K562 (cell line): ENCODE data around the gene SVEP1. TPM values are rescaled to one million over a fixed set of nuclear protein-coding genes. Genes with fewer than 3 reads are reported as not detected.

Experiments used
- ATAC-seq: fragments of 200-7000 bp; cut with Tn5 transposase; 3 replicates; pipeline ENCODE4 v1.9.1; 2020; ENCODE audit warnings: moderate library complexity
- BruUV-seq: library from RNA; stranded (reverse); fragments of 400-500 nt; replicated peaks from 2 replicates; lab custom pipeline; 2021; lab: Mats Ljungman, UMichigan
- CTCF ChIA-PET: fragments of 300-600 bp; formaldehyde crosslinking; extraction: SDS; loops from one replicate; lab custom pipeline; 2021; ENCODE audit warnings: low intra/inter-chr PET ratio; lab: Yijun Ruan, JAX
- POLR2A ChIA-PET: fragments of 300-600, 350-650 bp; sonication (Branson Sonifier 250); formaldehyde crosslinking; extraction: SDS; loops from one replicate; lab custom pipeline; 2021; ENCODE audit warnings: antibody characterized with exemption, inconsistent platforms; lab: Yijun Ruan, JAX
- DNase-seq, 4 experiments: peaks; one replicate each; pipeline versions ENCODE4 v3.0.0 to v3.0.0-alpha.2; 2011 to 2018; ENCODE audit warnings: low spot score in 3 of 4, mixed read lengths in 3 of 4; ENCODE audit errors: extremely low read depth in 1 of 4
- FAIRE-seq: peaks from 2 replicates; lab custom pipeline; 2011; peaks lifted over from hg19 to GRCh38; lab: Jason Lieb, UNC
- H2AFZ ChIP-seq: 2 replicates; pipeline ENCODE4 v1.6.0; 2011; ENCODE audit warnings: low read depth, low read length, control low read depth, inconsistent platforms
- H3K27ac ChIP-seq: fragments of 200-600 bp; 3 replicates; pipeline ENCODE4 v1.8.0; 2011; ENCODE audit warnings: low read depth, mild to moderate bottlenecking, control low read depth, inconsistent platforms, low read length, moderate library complexity, mixed read lengths; ENCODE audit errors: extremely low read depth
- H3K27me3 ChIP-seq, 2 experiments: fragments of 300-600 bp in 1 of 2; 2 replicates in 1 of 2; 3 replicates in 1 of 2; pipeline versions ENCODE4 v1.6.0 to v1.8.0; 2011; ENCODE audit warnings: inconsistent platforms in 2 of 2, low read length in 2 of 2, mild to moderate bottlenecking in 1 of 2, mixed read lengths in 1 of 2, moderate library complexity in 1 of 2; ENCODE audit not compliant: control insufficient read depth in 2 of 2, insufficient read depth in 2 of 2
- H3K36me3 ChIP-seq: fragments of 300-600 bp; 3 replicates; pipeline ENCODE4 v1.8.0; 2011; ENCODE audit warnings: mild to moderate bottlenecking, low read length, inconsistent platforms; ENCODE audit not compliant: control insufficient read depth, insufficient read depth
- H3K4me1 ChIP-seq, 2 experiments: fragments of 200-600 bp in 1 of 2; replicated peaks in 1 of 2; 2 replicates in 1 of 2; 3 replicates in 1 of 2; pipeline versions ENCODE4 v1.5.1 to v1.8.0; 2011; ENCODE audit warnings: inconsistent platforms in 2 of 2, low read length in 2 of 2, mild to moderate bottlenecking in 1 of 2, mixed read lengths in 1 of 2, moderate library complexity in 1 of 2; ENCODE audit not compliant: control insufficient read depth in 2 of 2, insufficient read depth in 2 of 2
- H3K4me2 ChIP-seq: 2 replicates; pipeline ENCODE4 v1.6.1; 2011; ENCODE audit warnings: low read length, control low read depth, inconsistent platforms, mixed read lengths; ENCODE audit not compliant: insufficient read depth
- H3K4me3 ChIP-seq: fragments of 200-600 bp; sonication (generic), shearing (Covaris generic); 2 replicates; pipeline ENCODE4 v1.5.1; 2016; ENCODE audit warnings: control low read depth, inconsistent platforms
- H3K79me2 ChIP-seq: fragments of 200-600 bp; 3 replicates; pipeline ENCODE4 v1.8.0; 2011; ENCODE audit warnings: low read length, inconsistent platforms; ENCODE audit not compliant: control insufficient read depth, insufficient read depth
- H3K9ac ChIP-seq, 2 experiments: 2 replicates each; pipeline versions ENCODE4 v1.6.0 to v1.6.1; 2011; ENCODE audit warnings: low read depth in 2 of 2, low read length in 2 of 2, control low read depth in 1 of 2, inconsistent platforms in 1 of 2, mild to moderate bottlenecking in 1 of 2, mixed read lengths in 1 of 2; ENCODE audit not compliant: insufficient read depth in 1 of 2
- H3K9me1 ChIP-seq: one replicate; pipeline ENCODE4 v1.6.0; 2011; ENCODE audit warnings: inconsistent platforms, mild to moderate bottlenecking, low read length, moderate library complexity; ENCODE audit not compliant: control insufficient read depth, insufficient read depth
- H3K9me3 ChIP-seq: replicated peaks from 2 replicates; pipeline ENCODE4 v1.5.1; 2011; ENCODE audit warnings: low read depth, low read length, inconsistent platforms; ENCODE audit not compliant: control insufficient read depth, insufficient read depth
- H4K20me1 ChIP-seq: replicated peaks from 2 replicates; pipeline ENCODE4 v1.6.1; 2011; ENCODE audit warnings: low read length, inconsistent platforms, mixed read lengths; ENCODE audit not compliant: control insufficient read depth, insufficient read depth
- CBX1 ChIP-seq: sonication (generic); IDR thresholded peaks from 2 replicates; pipeline ENCODE4 v1.6.1; 2016; ENCODE audit warnings: antibody characterized with exemption, low read depth, mild to moderate bottlenecking
- DNMT1 ChIP-seq: fragments of 450-650 bp; IDR thresholded peaks from 2 replicates; pipeline ENCODE4 v1.6.1; 2016; ENCODE audit warnings: antibody characterized with exemption, mild to moderate bottlenecking
- FOXA3 ChIP-seq, 2 experiments: fragments of 450-650 bp in 1 of 2; sonication (generic) in 1 of 2; formaldehyde crosslinking; IDR thresholded peaks in 1 of 2; conservative IDR thresholded peaks in 1 of 2; 2 replicates each; pipeline versions ENCODE4 v1.4.0 to v1.8.0; 2020 to 2022; ENCODE audit warnings: mild to moderate bottlenecking in 2 of 2, missing genetic modification reagents in 1 of 2
- KAT7 ChIP-seq: sonication (generic); formaldehyde crosslinking; IDR thresholded peaks from 2 replicates; pipeline ENCODE4 v1.8.0; 2022; ENCODE audit warnings: missing genetic modification reagents, mild to moderate bottlenecking, borderline replicate concordance
- KLF1 ChIP-seq: fragments of 450-650 bp; IDR thresholded peaks from 2 replicates; pipeline ENCODE4 v1.6.1; 2016; ENCODE audit warnings: missing genetic modification characterization, missing compliant biosample characterization
- NCOA6 ChIP-seq: fragments of 450-650 bp; IDR thresholded peaks from 2 replicates; pipeline ENCODE4 v1.6.1; 2017; ENCODE audit warnings: mild to moderate bottlenecking
- NFRKB ChIP-seq: fragments of 450-650 bp; IDR thresholded peaks from 2 replicates; pipeline ENCODE4 v1.6.1; 2016; ENCODE audit warnings: low read depth
- NFXL1 ChIP-seq: fragments of 450-650 bp; formaldehyde crosslinking; IDR thresholded peaks from 2 replicates; pipeline ENCODE4 v1.4.0; 2021; ENCODE audit warnings: mild to moderate bottlenecking
- PCBP2 ChIP-seq: fragments of 200-400 bp; formaldehyde crosslinking; IDR thresholded peaks from 2 replicates; pipeline ENCODE4 v1.6.1; 2018; ENCODE audit warnings: low read length, low read depth, mild to moderate bottlenecking, moderate library complexity; ENCODE audit not compliant: poor library complexity, severe bottlenecking
- RAD21 ChIP-seq, 2 experiments: fragments of 250-450 bp in 1 of 2; fragments of 450-650 bp in 1 of 2; sonication (Bioruptor Pico) in 1 of 2; formaldehyde crosslinking in 1 of 2; IDR thresholded peaks in 1 of 2; conservative IDR thresholded peaks in 1 of 2; 2 replicates each; pipeline versions ENCODE4 v1.4.0 to v1.8.0; 2020 to 2022; ENCODE audit warnings: mild to moderate bottlenecking in 2 of 2, moderate library complexity in 1 of 2
- SMAD4 ChIP-seq: fragments of 250-450 bp; sonication (Bioruptor Pico); conservative IDR thresholded peaks from 2 replicates; pipeline ENCODE4 v1.8.0; 2021; ENCODE audit warnings: inconsistent platforms, mild to moderate bottlenecking, moderate library complexity
- TAF1 ChIP-seq: IDR thresholded peaks from 2 replicates; pipeline ENCODE4 v1.6.1; 2011; ENCODE audit warnings: mild to moderate bottlenecking, low read length, moderate library complexity; ENCODE audit not compliant: insufficient read depth, control insufficient read depth, severe bottlenecking; ENCODE audit errors: extremely low read depth
- ZC3H8 ChIP-seq: fragments of 450-650 bp; IDR thresholded peaks from 2 replicates; pipeline ENCODE4 v1.6.1; 2017
- ZNF143 ChIP-seq: sonication (generic); formaldehyde crosslinking; IDR thresholded peaks from 2 replicates; pipeline ENCODE4 v1.9.0; 2022; ENCODE audit warnings: mild to moderate bottlenecking, missing genetic modification reagents
- WGBS: fragments of 100-300 bp; shearing (Covaris generic); methylation state at CpG from one replicate; pipeline ENCODE4 v1.1.6; 2016; ENCODE audit warnings: low coverage, mixed read lengths; ENCODE audit not compliant: insufficient coverage; ENCODE audit errors: missing lambda C conversion rate; 5-methylcytosine and 5-hydroxymethylcytosine counted together
- in situ Hi-C: fragments of 300-500 bp; cut with MboI; formaldehyde crosslinking; loops from 4 replicates; pipeline ENCODE4 v1.15.0; 2018; ENCODE audit warnings: inconsistent platforms, mixed read lengths
- intact Hi-C: fragments of 100-400 bp; cut with micrococcal nuclease; formaldehyde crosslinking; loops from 2 replicates; pipeline ENCODE4 v1.14.2; 2022
- polyA plus RNA-seq, 8 experiments: library from polyadenylated mRNA; depleted of rRNA in 4 of 8; stranded (reverse) in 5 of 8; unstranded in 3 of 8; fragments of >200 nt; fragmentation: Nextera tagmentation in 2 of 8; fragmentation: Illumina TruSeq in 1 of 8; extraction: Ambion mirVana in 2 of 8; extraction: Trizol in 1 of 8; gene quantifications; 2 replicates each; pipeline versions ENCODE4 v1.2.1 to v1.2.3, GENCODE V29; 2011 to 2014; ENCODE audit warnings: inconsistent platforms in 1 of 8, missing spikeins in 1 of 8
- total RNA-seq, 7 experiments: library from RNA; depleted of rRNA in 6 of 7; stranded (reverse); fragments of >200 nt in 6 of 7; fragmentation: Illumina TruSeq in 2 of 7; extraction: Trizol in 2 of 7; gene quantifications; 2 replicates each; pipeline versions ENCODE4 v1.2.1 to v1.2.3, GENCODE V29; 2011 to 2021; ENCODE audit warnings: low replicate concordance in 1 of 7
- TF ChIP-seq, protein P1 (sequence below): sonication (generic); formaldehyde crosslinking; IDR thresholded peaks from 2 replicates; pipeline ENCODE4 v1.8.1; 2023; ENCODE audit warnings: mild to moderate bottlenecking, missing genetic modification reagents

SVEP1 gene
- total and polyA plus RNA-seq, 9 of the 15 experiments (the other 6 are each of a cell fraction or from before 2014, with no cell fraction given): 0.20 to 0.84 (median 0.43) TPM

- FAIRE-seq: no peak
- Histone ChIP-seq H3K36me3 (no peaks in the 10 kb centered on the region), H3K9me1 (no peaks in the 10 kb centered on the region)
- ATAC-seq: no peak
- TF ChIP-seq, protein P1, sequence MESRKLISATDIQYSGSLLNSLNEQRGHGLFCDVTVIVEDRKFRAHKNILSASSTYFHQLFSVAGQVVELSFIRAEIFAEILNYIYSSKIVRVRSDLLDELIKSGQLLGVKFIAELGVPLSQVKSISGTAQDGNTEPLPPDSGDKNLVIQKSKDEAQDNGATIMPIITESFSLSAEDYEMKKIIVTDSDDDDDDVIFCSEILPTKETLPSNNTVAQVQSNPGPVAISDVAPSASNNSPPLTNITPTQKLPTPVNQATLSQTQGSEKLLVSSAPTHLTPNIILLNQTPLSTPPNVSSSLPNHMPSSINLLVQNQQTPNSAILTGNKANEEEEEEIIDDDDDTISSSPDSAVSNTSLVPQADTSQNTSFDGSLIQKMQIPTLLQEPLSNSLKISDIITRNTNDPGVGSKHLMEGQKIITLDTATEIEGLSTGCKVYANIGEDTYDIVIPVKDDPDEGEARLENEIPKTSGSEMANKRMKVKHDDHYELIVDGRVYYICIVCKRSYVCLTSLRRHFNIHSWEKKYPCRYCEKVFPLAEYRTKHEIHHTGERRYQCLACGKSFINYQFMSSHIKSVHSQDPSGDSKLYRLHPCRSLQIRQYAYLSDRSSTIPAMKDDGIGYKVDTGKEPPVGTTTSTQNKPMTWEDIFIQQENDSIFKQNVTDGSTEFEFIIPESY (CRISPR knock-in tag): no peak
- TF ChIP-seq ZC3H8: no peak
- TF ChIP-seq, all 486 proteins: peak for 0
- BruUV-seq: no TSS peak
- Histone ChIP-seq H2AFZ (no peak overlapping the region), H3K79me2 (no peaks in the 10 kb centered on the region), H3K27ac (no peak overlapping the region), H3K4me1 (no peaks in the 10 kb centered on the region), H4K20me1 (no peaks in the 10 kb centered on the region), H3K4me3 (no peak overlapping the region), H3K9me3 (no peaks in the 10 kb centered on the region), H3K27me3 (no peaks in the 10 kb centered on the region), H3K4me2 (no peak overlapping the region), H3K9ac (no peak overlapping the region)
- no peak for DNase-seq
- ChIA-PET CTCF (no interaction called here), POLR2A (no interaction called here)
- in situ Hi-C loops (no loop called here), intact Hi-C loops (no loop called here)
- 0% methylated on average over 5 of the region's 5 CpGs for WGBS
These were observed 12.7 kb upstream of the SVEP1 start for GRCh38 chr9:110592044-110592830.

- DNase-seq (no peak), ATAC-seq (no peak), FAIRE-seq (no peak)
- Histone ChIP-seq H3K36me3 (no peaks in the 10 kb centered on the region), H3K9me3 (no peaks in the 10 kb centered on the region), H3K4me1 (no peaks in the 10 kb centered on the region), H2AFZ (no peak overlapping the region), H3K4me3 (no peak overlapping the region), H4K20me1 (no peaks in the 10 kb centered on the region), H3K9ac (no peak overlapping the region), H3K27ac (no peak overlapping the region), H3K79me2 (no peaks in the 10 kb centered on the region), H3K27me3 (no peaks in the 10 kb centered on the region), H3K9me1 (no peaks in the 10 kb centered on the region), H3K4me2 (no peak overlapping the region)
- 0% methylated on average over 1 of the region's 1 CpG for WGBS
- ChIA-PET POLR2A (no interaction called here), CTCF (no interaction called here)
- in situ Hi-C loops: no loop called here
- no TSS peak for BruUV-seq
- intact Hi-C loops: no loop called here
- TF ChIP-seq CBX1 (no peak), NFRKB (no peak), KAT7 (CRISPR knock-in tag) (no peak), TAF1 (no peak), SMAD4 (CRISPR knock-in tag) (no peak), FOXA3 (CRISPR knock-in tag; conservative IDR thresholded peaks at IDR 0.05 in 1 of 2, IDR thresholded peaks at IDR 0.05 in 1 of 2) (no peak), NFXL1 (CRISPR knock-in tag) (no peak), RAD21 (CRISPR knock-in tag; conservative IDR thresholded peaks at IDR 0.05 in 1 of 2, IDR thresholded peaks at IDR 0.05 in 1 of 2) (no peak), NCOA6 (no peak), KLF1 (tag) (no peak), PCBP2 (no peak), DNMT1 (no peak), ZNF143 (CRISPR knock-in tag) (no peak)
These were observed 12.0 kb upstream of the SVEP1 start for GRCh38 chr9:110591526-110591925.
